DMS79 treated with DMSO at 0.1 percent for 48 hours (cell line): ENCODE measurements around the gene ACTRT2.

Experiments used
- DNase-seq: peaks from one replicate; lab custom pipeline; 2025; lab: John Stamatoyannopoulos, UW

Gene ACTRT2

DNA sequence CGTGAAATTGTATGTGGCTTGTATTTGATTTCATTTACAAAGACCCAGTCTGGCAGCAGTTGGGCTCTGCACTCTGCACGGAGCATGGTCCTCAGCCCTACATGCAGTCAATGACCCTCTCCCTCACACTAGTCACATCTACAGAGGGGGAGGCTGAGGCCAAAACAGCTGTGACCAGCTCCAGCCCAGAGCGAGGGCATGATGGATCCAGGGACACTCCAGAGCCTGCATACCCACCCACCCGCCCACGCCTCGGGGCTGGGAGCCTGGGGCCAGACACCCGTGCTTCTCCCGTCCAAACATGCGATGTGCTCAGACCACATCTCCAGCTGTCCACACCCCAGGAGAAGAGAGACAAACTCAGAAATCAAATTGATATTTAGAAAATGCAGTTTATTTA is 33.8 kb downstream of the ACTRT2 start:
- DNase-seq, result no peak

GRCh38 chr1:3056641-3057040 is 35.4 kb downstream of the ACTRT2 start:
- no peak for DNase-seq

DNA sequence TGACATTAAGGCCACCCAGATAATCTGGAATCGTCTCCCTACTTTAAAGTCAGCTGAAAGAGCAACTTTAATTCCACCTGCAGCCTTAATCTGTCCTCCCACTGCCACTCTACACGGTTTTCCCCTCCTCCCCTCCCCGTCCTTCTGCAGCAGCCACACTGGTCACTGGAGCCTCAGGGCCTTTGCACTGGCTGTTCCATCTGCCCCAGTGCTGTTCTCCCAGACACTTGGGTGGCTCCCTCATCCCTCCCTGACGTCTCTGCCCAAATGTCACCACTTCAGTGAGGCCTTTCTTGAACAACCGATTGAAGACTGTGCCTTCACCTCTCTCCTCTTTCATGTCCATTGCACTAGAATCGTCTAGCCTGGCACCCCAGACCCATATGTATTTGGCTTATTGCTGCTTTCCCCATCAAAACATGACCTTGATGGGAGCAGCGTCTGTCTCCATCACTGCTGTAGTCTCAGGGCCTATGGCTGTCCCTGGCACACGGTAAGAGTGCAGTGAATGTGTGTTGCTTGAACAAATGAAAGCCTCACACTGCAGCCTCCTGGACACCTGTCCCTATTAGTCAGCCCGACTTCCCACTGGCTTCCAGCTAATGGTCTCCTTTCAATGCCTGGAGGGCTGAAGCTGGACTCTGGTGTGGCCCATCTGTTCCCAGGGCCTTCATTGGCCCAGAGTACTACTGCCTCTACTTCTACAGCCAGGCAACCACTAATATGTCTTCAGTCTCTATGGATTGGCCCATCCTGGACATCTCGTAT is 37.2 kb downstream of the ACTRT2 start:
- DNase-seq, result no peak

DNA sequence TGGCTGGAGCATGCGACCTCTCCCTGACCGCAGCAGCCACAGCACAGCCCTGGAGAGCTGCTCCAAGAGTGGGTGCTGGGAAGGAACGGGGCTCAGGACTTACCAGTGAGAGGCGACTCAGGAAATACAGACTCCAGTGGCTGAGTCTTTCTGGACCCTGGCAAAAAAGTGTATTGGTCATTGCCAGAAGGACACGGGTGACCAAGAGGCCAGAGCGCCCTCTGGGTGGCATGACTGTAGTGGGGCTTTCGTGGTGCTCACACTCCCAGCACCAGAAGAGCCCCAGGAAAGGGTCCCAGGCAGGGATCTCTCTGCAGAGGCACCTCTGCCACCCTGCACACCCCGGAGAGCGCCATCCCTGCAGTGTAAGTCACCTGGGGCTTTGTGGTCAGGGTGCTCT is 38.9 kb downstream of the ACTRT2 start:
- no peak for DNase-seq

- no peak for DNase-seq
Observed at GRCh38 chr1:3060601-3061551, 39.6 kb downstream of the ACTRT2 start.

- DNase-seq, result no peak
Observed at GRCh38 chr1:3061566-3061965, 40.3 kb downstream of the ACTRT2 start.

- no peak for DNase-seq
Observed at GRCh38 chr1:3061981-3062615, 40.8 kb downstream of the ACTRT2 start.

GRCh38 chr1:3062616-3063378 is 41.5 kb downstream of the ACTRT2 start:
- no peak for DNase-seq

DNA sequence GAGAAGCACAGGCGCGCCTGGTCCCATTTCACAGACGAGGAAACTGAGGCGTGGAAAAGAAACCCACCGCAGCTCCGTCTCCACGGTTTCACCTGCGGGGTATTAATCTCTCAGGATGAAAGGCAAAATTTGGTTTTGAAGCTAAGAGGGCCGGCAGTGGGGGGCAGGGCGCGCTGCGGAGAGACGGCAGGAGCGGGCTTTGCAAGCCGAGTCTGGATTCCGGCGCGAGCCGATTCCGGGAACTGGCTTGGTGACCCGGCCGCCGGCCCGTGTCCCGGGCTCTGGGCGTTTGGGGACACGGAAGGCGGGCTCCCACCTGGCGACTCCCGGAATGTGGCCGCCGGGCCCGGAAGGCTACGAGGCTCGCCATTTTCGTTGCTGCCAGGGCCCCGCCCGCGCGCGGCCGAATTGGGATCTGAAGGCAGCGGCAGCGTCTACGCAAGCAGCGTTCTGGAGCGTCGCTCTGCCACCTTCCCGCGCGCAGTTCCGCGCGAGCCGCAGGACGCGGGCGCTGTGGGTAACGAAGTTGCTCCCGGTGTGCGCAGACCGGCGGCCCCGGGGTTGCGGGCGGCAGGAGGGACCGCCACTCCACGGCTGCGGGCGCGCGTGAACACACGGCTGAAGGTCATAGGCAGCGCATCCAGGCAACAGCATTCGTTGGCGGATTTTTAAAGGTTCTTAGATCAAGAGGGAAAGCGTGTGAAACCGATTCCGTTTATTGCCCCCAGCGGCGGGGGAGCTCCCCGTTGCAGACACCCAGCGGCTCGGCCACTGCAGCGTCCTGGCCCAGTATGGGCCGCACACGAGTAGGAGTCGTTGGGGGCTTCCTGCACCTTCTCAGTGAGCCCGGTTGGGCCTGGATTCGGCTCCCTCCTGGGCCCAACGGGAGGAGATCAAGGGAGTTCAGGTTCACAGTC is 42.4 kb downstream of the ACTRT2 start:
- DNase-seq, result no peak

GRCh38 chr1:3064296-3064850 is 43.1 kb downstream of the ACTRT2 start:
- no peak for DNase-seq

DNA sequence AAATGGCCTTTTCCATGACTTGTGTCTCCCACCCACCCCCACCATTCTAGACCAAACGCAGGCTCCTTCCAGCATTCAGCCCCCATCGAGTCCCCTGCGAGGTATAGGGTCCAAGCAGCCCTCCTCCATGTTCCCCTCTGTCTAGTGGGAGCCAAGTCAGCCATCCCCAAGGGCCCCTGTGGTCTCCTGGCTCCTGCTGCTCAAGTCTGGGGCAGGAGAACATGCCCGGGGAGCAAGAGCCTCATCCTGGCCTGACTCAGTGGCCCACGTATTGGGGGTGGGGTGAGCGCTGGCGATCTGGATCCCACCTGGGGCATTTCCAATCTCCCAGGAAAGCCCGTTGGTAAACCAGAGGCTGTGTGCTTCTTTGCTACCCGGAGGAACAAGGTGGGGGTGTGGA is 43.6 kb downstream of the ACTRT2 start:
- no peak for DNase-seq

GRCh38 chr1:3065396-3065795 is 44.1 kb downstream of the ACTRT2 start:
- no peak for DNase-seq

- no peak for DNase-seq
Observed at GRCh38 chr1:3065797-3066196, 44.5 kb downstream of the ACTRT2 start.

DNA sequence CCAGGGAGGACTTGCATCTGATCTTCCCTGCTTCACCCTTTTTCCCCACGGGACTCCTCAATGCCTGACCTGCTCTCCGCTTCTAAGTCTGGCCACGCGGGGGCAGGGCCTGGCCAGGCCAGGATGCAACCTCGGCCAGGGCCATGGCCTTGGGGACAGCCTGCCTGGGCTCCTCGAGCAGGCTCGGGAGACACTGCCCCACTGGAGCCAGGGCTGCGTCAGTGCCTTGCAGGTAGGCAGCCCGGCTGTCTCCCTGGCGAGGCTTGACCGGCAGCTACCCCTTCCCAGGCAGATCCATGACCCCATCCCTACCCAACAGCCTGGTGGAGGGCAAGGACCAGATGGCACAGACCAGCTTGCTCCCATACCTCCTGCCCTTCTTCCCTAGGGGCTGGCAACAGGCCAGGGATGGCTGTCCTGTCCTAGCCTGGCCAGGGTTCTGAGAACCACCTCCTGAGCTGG is 45.0 kb downstream of the ACTRT2 start:
- DNase-seq, result no peak

DNA sequence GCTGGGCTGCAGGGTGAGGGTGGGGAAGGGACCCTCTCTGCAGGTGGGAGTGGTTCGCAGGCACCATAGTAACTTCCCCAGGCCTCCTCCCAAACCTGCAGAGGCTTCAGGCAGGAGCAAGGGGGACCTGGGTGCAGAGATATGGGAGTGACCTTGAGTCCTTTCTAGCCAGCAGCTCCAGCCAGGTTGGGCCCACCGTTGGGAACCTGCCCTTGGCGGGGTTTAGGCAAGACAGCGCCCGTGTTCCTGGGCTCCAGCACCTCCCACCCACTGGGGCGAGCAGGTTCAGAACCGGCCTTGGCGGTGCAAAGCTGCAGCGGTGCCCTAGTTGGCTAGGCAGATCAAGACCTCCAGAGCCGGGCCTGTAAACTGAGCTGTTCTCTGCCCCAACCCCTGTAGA is 45.6 kb downstream of the ACTRT2 start:
- DNase-seq, result no peak

- DNase-seq, result no peak
Observed at GRCh38 chr1:3067301-3067670, 46.0 kb downstream of the ACTRT2 start.

- DNase-seq, result no peak
Observed at GRCh38 chr1:3067671-3068563, 46.6 kb downstream of the ACTRT2 start.

GRCh38 chr1:3068564-3069431 is 47.5 kb downstream of the ACTRT2 start, which contains the start of gene PRDM16:
TSS of gene PRDM16 (plus strand) at chr1:3069203. CDS start at chr1:3069260, 57 bp downstream.
- peak; percentile 74 for DNase-seq
